Body of pancreas (tissue), 4 donors: ENCODE measurements around the gene PLK5. TPM values are rescaled to one million over a fixed set of nuclear protein-coding genes. Genes with fewer than 3 reads are reported as not detected.

Source experiments
- ATAC-seq: fragments of 150-250 bp; one replicate; pipeline ENCODE4 v1.9.1; 2016
- DNase-seq, 4 donors: peaks; one replicate each; pipeline ENCODE4 v3.0.0-alpha.2; 2019
- H3K27ac ChIP-seq, 4 donors: fragments of 200-600 bp; sonication (generic); 1 replicate in 3 of 4; 2 replicates in 1 of 4; pipeline versions ENCODE4 v1.5.1 to v1.6.1; 2016 to 2019; ENCODE audit warnings: mild to moderate bottlenecking in 1 of 4, mixed read lengths in 1 of 4, moderate library complexity in 1 of 4
- H3K27me3 ChIP-seq, 2 donors: fragments of 200-600 bp; sonication (generic); one replicate each; pipeline ENCODE4 v1.6.0; 2016; ENCODE audit warnings: mild to moderate bottlenecking in 1 of 2
- H3K36me3 ChIP-seq, 2 donors: fragments of 200-600 bp; sonication (generic); replicated peaks in 1 of 2; 2 replicates each; pipeline ENCODE4 v1.5.1; 2016; ENCODE audit warnings: low read depth in 2 of 2; ENCODE audit not compliant: insufficient read depth in 1 of 2
- H3K4me1 ChIP-seq: fragments of 200-600 bp; sonication (generic); one replicate; pipeline ENCODE4 v1.6.0; 2016
- H3K4me3 ChIP-seq, 2 donors: fragments of 200-600 bp; sonication (generic); 1 replicate in 1 of 2; 2 replicates in 1 of 2; pipeline ENCODE4 v1.5.1; 2016 to 2019
- H3K9me3 ChIP-seq, 3 donors: fragments of 200-600 bp; sonication (generic); 1 replicate in 2 of 3; 2 replicates in 1 of 3; pipeline ENCODE4 v1.5.1; 2016
- POLR2A ChIP-seq, 3 donors: fragments of 450-650 bp; IDR thresholded peaks; one replicate each; pipeline ENCODE4 v1.6.1; 2016; ENCODE audit warnings: antibody characterized with exemption in 3 of 3, mild to moderate bottlenecking in 2 of 3
- WGBS, 2 donors: methylation state at CpG; one replicate each; pipeline ENCODE4 v1.1.5; 2017; 5-methylcytosine and 5-hydroxymethylcytosine counted together
- intact Hi-C: fragments of 100-400 bp; cut with DNase I; formaldehyde crosslinking; loops from one replicate; pipeline ENCODE4 v1.15.1; 2023
- total RNA-seq, 2 donors: library from RNA; depleted of rRNA; stranded (reverse); fragments of >200 nt; gene quantifications; one replicate each; pipeline ENCODE4 v1.1.0, GENCODE V29; 2016
- TF ChIP-seq, protein P1 (sequence below), 7 experiments: fragments of 450-650 bp in 4 of 7; fragments of 200-600 bp in 3 of 7; sonication (generic) in 3 of 7; IDR thresholded peaks; one replicate each; pipeline ENCODE4 v1.5.1; 2016 to 2019; ENCODE audit warnings: antibody characterized with exemption in 7 of 7

The PLK5 gene
- total RNA-seq, 2 donors from 2014 or later = not detected

DNA sequence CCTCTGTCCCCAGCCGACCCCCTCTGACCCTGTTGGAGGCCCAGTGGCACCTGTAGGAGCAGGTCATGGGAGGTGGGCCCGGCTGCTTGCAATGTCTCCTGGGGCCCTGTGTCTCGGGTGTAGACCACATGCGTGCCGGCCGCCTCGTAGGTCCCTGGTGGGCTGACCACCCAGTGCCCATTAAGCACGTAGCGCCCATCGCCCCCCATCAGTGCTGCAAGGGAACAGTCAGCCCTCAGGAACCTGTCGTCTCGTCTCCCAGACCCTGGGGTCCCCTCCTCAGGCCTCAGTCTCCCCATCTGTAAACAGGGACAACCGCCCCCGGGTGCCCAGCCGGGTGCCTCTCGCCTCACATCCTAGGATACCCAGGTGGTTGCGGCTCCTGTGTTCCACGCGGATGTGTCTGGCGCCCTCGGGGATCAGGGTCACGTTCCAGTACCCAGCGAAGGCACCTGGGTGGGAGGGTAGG is 16.7 kb upstream of the PLK5 start:
- Histone ChIP-seq H3K36me3 (no peaks in the 10 kb centered on the region), H3K27ac (peak overlapping the region in 2 of 4 donors; percentile 80 to 81), H3K27me3 (peaks cover 0 to 6% of the 10 kb centered on the region in 2 donors), H3K4me3 (no peak overlapping the region), H3K9me3 (no peaks in the 10 kb centered on the region), H3K4me1 (peaks cover 28% of the 10 kb centered on the region)
- intact Hi-C loops = no loop called here
- ATAC-seq (no peak), DNase-seq (peak in 1 of 4 donors; percentile 12)
- TF ChIP-seq, protein P1, sequence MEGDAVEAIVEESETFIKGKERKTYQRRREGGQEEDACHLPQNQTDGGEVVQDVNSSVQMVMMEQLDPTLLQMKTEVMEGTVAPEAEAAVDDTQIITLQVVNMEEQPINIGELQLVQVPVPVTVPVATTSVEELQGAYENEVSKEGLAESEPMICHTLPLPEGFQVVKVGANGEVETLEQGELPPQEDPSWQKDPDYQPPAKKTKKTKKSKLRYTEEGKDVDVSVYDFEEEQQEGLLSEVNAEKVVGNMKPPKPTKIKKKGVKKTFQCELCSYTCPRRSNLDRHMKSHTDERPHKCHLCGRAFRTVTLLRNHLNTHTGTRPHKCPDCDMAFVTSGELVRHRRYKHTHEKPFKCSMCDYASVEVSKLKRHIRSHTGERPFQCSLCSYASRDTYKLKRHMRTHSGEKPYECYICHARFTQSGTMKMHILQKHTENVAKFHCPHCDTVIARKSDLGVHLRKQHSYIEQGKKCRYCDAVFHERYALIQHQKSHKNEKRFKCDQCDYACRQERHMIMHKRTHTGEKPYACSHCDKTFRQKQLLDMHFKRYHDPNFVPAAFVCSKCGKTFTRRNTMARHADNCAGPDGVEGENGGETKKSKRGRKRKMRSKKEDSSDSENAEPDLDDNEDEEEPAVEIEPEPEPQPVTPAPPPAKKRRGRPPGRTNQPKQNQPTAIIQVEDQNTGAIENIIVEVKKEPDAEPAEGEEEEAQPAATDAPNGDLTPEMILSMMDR (IDR thresholded peaks at IDR 0.05) = no peak
- TF ChIP-seq POLR2A (IDR thresholded peaks at IDR 0.05) = no peak
- WGBS, 2 donors = 66 to 86% methylated on average over 6 to 23 of the region's 23 CpGs

DNA sequence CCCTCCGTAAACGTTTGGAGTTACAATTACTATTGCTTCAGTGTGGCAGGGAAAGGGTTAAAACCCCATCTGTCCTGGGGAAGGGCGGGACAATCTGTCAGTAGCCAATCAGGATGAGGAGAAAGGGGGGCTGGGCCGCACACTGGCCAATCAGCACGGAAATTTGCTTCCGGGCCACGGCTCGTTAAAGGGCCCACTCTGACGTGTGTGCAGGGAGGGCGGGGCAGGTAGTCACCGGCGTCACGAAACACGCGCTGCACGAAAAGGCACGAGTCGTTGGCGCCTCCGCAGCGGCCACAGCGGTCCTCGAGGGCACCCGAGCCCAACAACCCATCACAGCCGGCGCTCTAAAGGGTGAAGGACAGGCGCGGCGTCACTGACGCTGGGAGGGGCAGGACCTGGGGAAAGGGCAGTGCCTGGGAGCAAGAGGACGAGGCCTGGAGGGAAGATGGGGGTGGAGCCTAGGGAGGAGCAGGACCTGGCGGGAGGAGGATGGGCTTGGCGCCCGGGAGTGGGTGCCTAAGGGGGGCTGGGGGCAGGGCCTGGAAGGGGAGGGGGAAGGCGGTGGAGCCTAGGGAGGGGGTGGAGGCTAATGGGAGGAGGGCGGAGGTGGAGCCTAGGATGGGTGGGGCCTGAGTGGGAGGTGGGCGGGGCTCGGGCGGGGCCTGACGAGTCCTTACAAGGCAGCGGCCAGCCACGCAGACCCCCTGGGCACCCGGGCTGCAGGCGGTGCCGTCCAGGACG is 15.9 kb upstream of the PLK5 start:
- peaks cover 0 to 13% of the 10 kb centered on the region in 2 donors for H3K27me3 ChIP-seq
- intact Hi-C loops = no loop called here
- H3K9me3 ChIP-seq = no peaks in the 10 kb centered on the region
- peak; percentile 93 for ATAC-seq
- no peak overlapping the region for H3K4me3 ChIP-seq
- H3K27ac ChIP-seq = peak overlapping the region in 3 of 4 donors; percentile 48 to 81 (median 80)
- H3K4me1 ChIP-seq = peaks cover 29% of the 10 kb centered on the region
- H3K36me3 ChIP-seq = no peaks in the 10 kb centered on the region
- WGBS, 2 donors = 1 to 7% methylated on average over 13 to 41 of the region's 46 CpGs
- TF ChIP-seq, protein P1 (IDR thresholded peaks at IDR 0.05) = no peak
- TF ChIP-seq POLR2A (IDR thresholded peaks at IDR 0.05) = no peak
- DNase-seq = peak; percentile 91 to 94 (median 91)

DNA sequence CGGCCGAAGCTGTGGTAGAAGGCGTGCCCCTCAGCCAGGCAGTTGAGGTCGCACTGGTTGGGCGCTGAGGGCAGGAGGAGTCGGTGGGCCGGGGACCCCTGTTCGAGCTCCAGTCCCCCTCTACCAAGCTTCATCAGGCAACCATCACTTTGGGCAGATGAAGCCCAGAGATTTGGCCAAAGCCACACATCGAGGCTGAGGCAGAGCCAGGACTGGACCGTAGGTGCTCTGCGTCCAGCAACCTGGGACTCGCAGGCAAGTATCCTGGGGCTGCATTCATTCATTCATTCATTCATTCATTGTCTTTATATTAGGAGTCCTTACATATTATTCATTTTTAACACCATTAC is 15.4 kb upstream of the PLK5 start:
- Histone ChIP-seq H3K4me1 (peaks cover 29% of the 10 kb centered on the region), H3K4me3 (no peak overlapping the region), H3K9me3 (no peaks in the 10 kb centered on the region), H3K36me3 (no peaks in the 10 kb centered on the region), H3K27ac (peak overlapping the region in 1 of 4 donors; percentile 81), H3K27me3 (peaks cover 0 to 16% of the 10 kb centered on the region in 2 donors)
- 30 to 66% methylated on average over 7 to 12 of the region's 12 CpGs for WGBS, 2 donors
- DNase-seq (no peak), ATAC-seq (no peak)
- intact Hi-C loops = no loop called here
- no peak for TF ChIP-seq POLR2A (IDR thresholded peaks at IDR 0.05)
- TF ChIP-seq, protein P1 (IDR thresholded peaks at IDR 0.05) = no peak

DNA sequence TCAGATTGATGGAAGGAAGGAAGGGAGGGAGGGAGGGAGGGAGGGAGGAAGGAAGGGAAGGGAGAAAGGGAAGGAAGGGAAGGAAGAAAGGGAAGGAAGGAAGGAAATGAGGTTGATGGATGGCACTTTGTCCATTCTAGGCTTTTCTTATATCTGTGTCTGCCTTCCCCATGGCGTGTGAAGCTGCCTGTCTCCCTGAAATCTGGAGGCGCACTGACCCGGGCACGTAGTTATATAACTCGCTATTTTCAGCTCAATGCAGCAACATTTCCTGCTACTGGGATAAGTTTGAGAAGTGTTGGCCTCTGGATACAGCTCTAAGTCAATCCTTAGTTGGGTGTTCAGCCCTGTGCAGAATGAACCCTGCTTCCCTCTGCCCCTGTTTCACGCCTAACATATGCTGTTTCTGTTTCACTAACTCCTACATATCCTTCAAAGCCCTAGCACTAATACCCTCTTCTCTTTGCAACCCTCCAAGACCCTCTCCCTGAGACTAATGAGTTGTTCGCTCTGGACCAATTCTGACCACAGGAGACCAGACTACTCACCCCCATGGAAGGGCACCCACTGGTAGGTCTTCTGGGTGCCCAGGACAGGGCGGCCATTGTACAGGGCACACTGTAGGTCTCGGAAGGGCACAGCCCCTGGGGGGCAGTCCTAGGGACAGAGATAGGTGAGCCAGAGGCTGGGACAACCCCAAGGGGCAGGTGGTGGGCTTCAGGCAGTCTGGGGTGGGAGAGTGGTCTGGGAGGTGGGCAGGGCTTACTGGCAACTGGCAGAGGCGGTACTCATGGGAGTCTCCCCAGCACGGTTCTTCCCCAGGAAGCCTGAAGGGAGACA is 14.1 kb upstream of the PLK5 start:
- Histone ChIP-seq H3K27ac (no peak overlapping the region), H3K4me3 (no peak overlapping the region), H3K9me3 (no peaks in the 10 kb centered on the region), H3K36me3 (no peaks in the 10 kb centered on the region), H3K4me1 (peaks cover 24% of the 10 kb centered on the region), H3K27me3 (peaks cover 0 to 21% of the 10 kb centered on the region in 2 donors)
- intact Hi-C loops = loop anchor here (10.0 kb wide), 1 partner anchor 225 kb away; the partner anchor contains the start of gene EFNA2
- DNase-seq (no peak), ATAC-seq (no peak)
- TF ChIP-seq, protein P1 (IDR thresholded peaks at IDR 0.05) = no peak
- no peak for TF ChIP-seq POLR2A (IDR thresholded peaks at IDR 0.05)
- 62 to 67% methylated on average over 11 of the region's 11 CpGs for WGBS, 2 donors
